CD4-positive, alpha-beta T cell (primary cell): ENCODE data around the gene STK24. TPM values are rescaled to one million over a fixed set of nuclear protein-coding genes. Genes with fewer than 3 reads are reported as not detected.

Experiments used
- ATAC-seq: fragments of 200-7000 bp; cut with Tn5 transposase; one replicate; pipeline ENCODE4 v1.10.0; 2022; ENCODE audit warnings: mild to moderate bottlenecking; ENCODE audit not compliant: poor library complexity
- CTCF ChIA-PET: fragments of 350-600 bp; sonication (Branson Sonifier 250); formaldehyde crosslinking; loops from one replicate; lab custom pipeline; 2021; ENCODE audit warnings: antibody characterized with exemption, inconsistent platforms; lab: Charles Lee
- POLR2A ChIA-PET: fragments of 350-600 bp; sonication (Branson Sonifier 250); formaldehyde crosslinking; loops from one replicate; lab custom pipeline; 2021; ENCODE audit warnings: antibody characterized with exemption, inconsistent platforms; lab: Charles Lee
- DNase-seq, 14 experiments: peaks; one replicate each; pipeline ENCODE4 v3.0.0-alpha.2; 2013 to 2020; ENCODE audit warnings: mixed read lengths in 2 of 14
- H3K27ac ChIP-seq, 2 donors: one replicate each; pipeline versions ENCODE4 v1.5.1 to v1.7.0; 2013; ENCODE audit warnings: low read length in 2 of 2, low read depth in 1 of 2, mild to moderate bottlenecking in 1 of 2
- H3K27me3 ChIP-seq, 2 experiments: 1 replicate in 1 of 2; 2 replicates in 1 of 2; pipeline versions ENCODE4 v1.6.1 to v1.7.0; 2013; ENCODE audit warnings: low read length in 2 of 2, control low read depth in 1 of 2, mild to moderate bottlenecking in 1 of 2, moderate library complexity in 1 of 2; ENCODE audit not compliant: insufficient read depth in 2 of 2, control insufficient read depth in 1 of 2
- H3K36me3 ChIP-seq: one replicate; pipeline ENCODE4 v1.6.1; 2013; ENCODE audit warnings: low read length, control low read depth; ENCODE audit not compliant: insufficient read depth
- H3K4me1 ChIP-seq: one replicate; pipeline ENCODE4 v1.6.1; 2013; ENCODE audit warnings: low read length, control low read depth; ENCODE audit not compliant: insufficient read depth
- H3K4me3 ChIP-seq: one replicate; pipeline ENCODE4 v1.5.1; 2013; ENCODE audit warnings: mild to moderate bottlenecking, low read length, moderate library complexity
- H3K9me3 ChIP-seq, 2 experiments: 1 replicate in 1 of 2; 2 replicates in 1 of 2; pipeline versions ENCODE4 v1.6.1 to v1.7.0; 2013; ENCODE audit warnings: low read length in 2 of 2, mild to moderate bottlenecking in 2 of 2, control low read depth in 1 of 2, moderate library complexity in 1 of 2; ENCODE audit not compliant: control insufficient read depth in 1 of 2, insufficient read depth in 1 of 2
- H3K27ac Mint-ChIP-seq: one replicate; pipeline ENCODE4 v1.8.0; 2020; ENCODE audit warnings: mixed read lengths
- H3K27me3 Mint-ChIP-seq: one replicate; pipeline ENCODE4 v1.8.0; 2021; ENCODE audit warnings: mixed read lengths
- H3K36me3 Mint-ChIP-seq: one replicate; pipeline ENCODE4 v1.8.0; 2021; ENCODE audit warnings: low read depth, mixed read lengths
- H3K4me1 Mint-ChIP-seq: one replicate; pipeline ENCODE4 v1.8.0; 2021; ENCODE audit warnings: low read depth, mixed read lengths
- H3K4me3 Mint-ChIP-seq: one replicate; pipeline ENCODE4 v1.8.0; 2020; ENCODE audit warnings: mild to moderate bottlenecking, mixed read lengths
- H3K9me3 Mint-ChIP-seq: one replicate; pipeline ENCODE4 v1.8.0; 2020; ENCODE audit warnings: mixed read lengths
- CTCF ChIP-seq: fragments of 200-600 bp; IDR thresholded peaks from one replicate; pipeline ENCODE4 v1.8.0; 2022; ENCODE audit warnings: antibody characterized with exemption, mild to moderate bottlenecking
- intact Hi-C, 2 experiments: fragments of 100-400 bp; cut with DNase I in 1 of 2; cut with micrococcal nuclease in 1 of 2; formaldehyde crosslinking; loops; one replicate each; pipeline versions ENCODE4 v1.15.1 to v1.9.0; 2023 to 2025; cut with DNase I, micrococcal nuclease
- total RNA-seq, 174 experiments: library from RNA in 2 of 174; stranded (reverse) in 2 of 174; gene quantifications; one replicate each; pipeline ENCODE4 v1.2.3 and lab custom pipeline; 2021 to 2026

The STK24 gene
- total RNA-seq, 2 experiments from 2014 or later, result 82.3 to 85.2 TPM

DNA sequence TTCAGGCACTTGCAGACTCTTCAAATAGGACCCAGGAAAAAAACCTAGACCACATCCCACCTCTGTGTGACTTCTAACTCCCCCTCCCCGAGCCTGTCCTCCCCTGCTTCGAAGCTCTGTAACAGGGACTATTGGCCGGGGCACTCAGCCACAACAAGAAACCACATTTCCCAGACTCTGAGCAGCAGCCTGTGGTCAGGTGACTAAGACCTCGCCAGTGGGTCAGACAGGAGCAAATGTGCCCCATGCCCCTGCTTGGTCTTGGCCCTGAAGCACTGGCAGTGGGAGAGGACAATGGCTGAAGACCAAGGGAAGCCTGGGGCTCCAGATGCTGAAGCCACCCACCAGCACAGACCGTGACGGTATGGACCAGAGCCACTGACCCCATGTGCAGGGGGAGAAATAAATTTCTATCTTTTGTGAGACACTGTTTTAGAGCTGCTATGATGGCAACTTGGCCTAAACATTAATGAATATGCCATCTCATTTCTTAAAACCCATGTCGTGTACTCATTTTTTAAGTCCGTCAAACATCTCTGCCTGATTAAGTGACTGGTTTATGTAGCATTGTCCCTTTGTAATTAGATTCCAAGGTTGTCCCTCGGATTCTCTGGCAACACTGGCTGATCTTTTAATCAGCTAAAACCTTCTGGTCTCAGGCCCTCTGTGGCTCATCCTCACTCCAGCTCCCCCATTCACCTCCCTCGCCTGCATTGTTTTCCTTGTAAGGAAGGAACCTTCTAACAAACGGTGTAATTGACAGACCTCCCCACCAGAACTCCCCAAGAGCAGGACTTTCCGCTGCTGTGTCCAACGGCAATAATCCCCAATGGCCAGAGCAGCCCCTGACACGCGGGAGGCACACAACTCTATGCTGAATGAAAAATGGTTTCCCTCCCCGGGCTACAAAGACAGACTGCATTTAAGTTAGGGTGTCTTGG is 98.4 kb downstream of the STK24 start:
- Histone ChIP-seq H3K36me3 (peaks cover 33% of the 10 kb centered on the region), H3K9me3 (peaks cover 0 to 6% of the 10 kb centered on the region in 2 experiments), H3K27ac (peak overlapping the region in 1 of 2 donors; percentile 45), H3K4me1 (peaks cover 84% of the 10 kb centered on the region), H3K4me3 (no peak overlapping the region), H3K27me3 (no peaks in the 10 kb centered on the region)
- H3K9me3 Mint-ChIP-seq, result no peaks in the 10 kb centered on the region
- peak in 4 of 14 experiments; percentile 21 to 67 (median 44) for DNase-seq
- H3K4me3 Mint-ChIP-seq, result peak overlapping the region; percentile 68
- H3K36me3 Mint-ChIP-seq, result peaks cover 48% of the 10 kb centered on the region
- ChIA-PET POLR2A (interaction anchor here (0.7 to 0.9 kb wide), 3 partner anchors 93 to 99 kb away, joined by 3 read pairs; partner anchors contain the start of gene STK24), CTCF (interaction anchor here (1.1 to 2.0 kb wide), 3 partner anchors 33 to 175 kb away, joined by 3 to 6 read pairs (median 4); no protein-coding TSS in a partner anchor)
- no peak for ATAC-seq
- peak overlapping the region; percentile 92 for H3K27ac Mint-ChIP-seq
- intact Hi-C loops, result loop anchor here (5.0 kb wide), 2 partner anchors 34 to 99 kb away; partner anchors contain the start of gene STK24 (in 1 of the 2)
- peaks cover 61% of the 10 kb centered on the region for H3K4me1 Mint-ChIP-seq
- no peaks in the 10 kb centered on the region for H3K27me3 Mint-ChIP-seq
- no peak for TF ChIP-seq CTCF

- H3K27ac Mint-ChIP-seq, result peak overlapping the region; percentile 92
- Histone ChIP-seq H3K4me3 (peak overlapping the region; percentile 30), H3K27ac (peak overlapping the region; percentile 66 to 78), H3K27me3 (no peaks in the 10 kb centered on the region), H3K36me3 (peaks cover 44% of the 10 kb centered on the region), H3K4me1 (peaks cover 72% of the 10 kb centered on the region), H3K9me3 (peaks cover 0 to 4% of the 10 kb centered on the region in 2 experiments)
- no peaks in the 10 kb centered on the region for H3K9me3 Mint-ChIP-seq
- no peak for TF ChIP-seq CTCF
- CTCF ChIA-PET, result interaction anchor here (1.1 to 3.0 kb wide), 3 partner anchors 9 to 179 kb away, joined by 3 to 12 read pairs (median 3); no protein-coding TSS in a partner anchor
- POLR2A ChIA-PET, result interaction anchor here (0.6 to 1.8 kb wide), 11 partner anchors 8 to 1043 kb away, joined by 3 to 13 read pairs (median 4); partner anchors contain the start of genes RAP2A and STK24
- peak; percentile 92 for ATAC-seq
- H3K36me3 Mint-ChIP-seq, result peaks cover 65% of the 10 kb centered on the region
- H3K4me3 Mint-ChIP-seq, result peak overlapping the region; percentile 77
- peak; percentile 59 to 97 (median 82) for DNase-seq
- H3K4me1 Mint-ChIP-seq, result peaks cover 67% of the 10 kb centered on the region
- intact Hi-C loops, result loop anchor here (5.0 kb wide), 2 partner anchors 36 to 101 kb away; partner anchors contain the start of gene STK24 (in 1 of the 2)
- H3K27me3 Mint-ChIP-seq, result no peaks in the 10 kb centered on the region
These were observed 100.4 kb downstream of the STK24 start for GRCh38 chr13:98476538-98476966.

GRCh38 chr13:98476106-98476505 is 100.8 kb downstream of the STK24 start:
- peaks cover 67% of the 10 kb centered on the region for H3K4me1 Mint-ChIP-seq
- POLR2A ChIA-PET, result interaction anchor here (0.6 to 1.8 kb wide), 12 partner anchors 9 to 1043 kb away, joined by 3 to 13 read pairs (median 4); partner anchors contain the start of genes RAP2A and STK24

More at GRCh38 chr13:98476106-98476505, 100.8 kb downstream of the STK24 start:
- Histone ChIP-seq H3K27me3 (no peaks in the 10 kb centered on the region), H3K27ac (peak overlapping the region; percentile 66 to 78), H3K4me1 (peaks cover 68% of the 10 kb centered on the region), H3K9me3 (peaks cover 0 to 4% of the 10 kb centered on the region in 2 experiments), H3K4me3 (peak overlapping the region; percentile 30), H3K36me3 (peaks cover 44% of the 10 kb centered on the region)
- CTCF ChIA-PET, result interaction anchor here (1.1 to 3.0 kb wide), 3 partner anchors 9 to 180 kb away, joined by 3 to 12 read pairs (median 3); no protein-coding TSS in a partner anchor
- Mint-ChIP-seq H3K27ac (peak overlapping the region; percentile 92), H3K9me3 (no peaks in the 10 kb centered on the region), H3K27me3 (no peaks in the 10 kb centered on the region), H3K4me3 (peak overlapping the region; percentile 77), H3K36me3 (peaks cover 65% of the 10 kb centered on the region)
- TF ChIP-seq CTCF, result no peak
- DNase-seq, result peak in 10 of 14 experiments; percentile 18 to 91 (median 62)
- peak; percentile 57 for ATAC-seq
- intact Hi-C loops, result loop anchor here (5.0 kb wide), 2 partner anchors 36 to 101 kb away; partner anchors contain the start of gene STK24 (in 1 of the 2)
